Stimulated activated CD4-positive, alpha-beta T cell treated with anti-CD3 and anti-CD28 coated beads, TNF-alpha, amount 100 ng/mL, for 48 hours (primary cell): ENCODE data around the gene OTUB1.
"Not testable (repeated sequence)": the region's sequence is repeated elsewhere in the genome, so short reads cannot be mapped to it uniquely, and the experiment has no call there.

Experiments
- DNase-seq, 3 donors: peaks; one replicate each; pipeline ENCODE4 v3.0.0-alpha.2; 2020; ENCODE audit warnings: low read depth in 3 of 3

Gene OTUB1

GRCh38 chr11:63986156-63986931 lies at the start of gene OTUB1:
TSS of gene OTUB1 (plus strand) at chr11:63986438. CDS start at chr11:63986457, 19 bp downstream.
- DNase-seq: peak; percentile 79 to 86 (median 82)

- DNase-seq: no peak
Observed at GRCh38 chr11:63937713-63938478, 48.3 kb upstream of the OTUB1 start.

- peak; percentile 90 to 94 (median 91) for DNase-seq
Observed at GRCh38 chr11:63938479-63939396, 47.5 kb upstream of the OTUB1 start, which contains the start of gene NAA40. TSS of gene NAA40 (plus strand) at chr11:63939002. CDS start at chr11:63939097, 95 bp downstream.

GRCh38 chr11:63939397-63939891 lies 46.8 kb upstream of the OTUB1 start:
- DNase-seq: no peak

GRCh38 chr11:63940786-63941185 lies 45.5 kb upstream of the OTUB1 start:
- no peak for DNase-seq

GRCh38 chr11:63941901-63942300 lies 44.3 kb upstream of the OTUB1 start:
- no peak for DNase-seq

DNA sequence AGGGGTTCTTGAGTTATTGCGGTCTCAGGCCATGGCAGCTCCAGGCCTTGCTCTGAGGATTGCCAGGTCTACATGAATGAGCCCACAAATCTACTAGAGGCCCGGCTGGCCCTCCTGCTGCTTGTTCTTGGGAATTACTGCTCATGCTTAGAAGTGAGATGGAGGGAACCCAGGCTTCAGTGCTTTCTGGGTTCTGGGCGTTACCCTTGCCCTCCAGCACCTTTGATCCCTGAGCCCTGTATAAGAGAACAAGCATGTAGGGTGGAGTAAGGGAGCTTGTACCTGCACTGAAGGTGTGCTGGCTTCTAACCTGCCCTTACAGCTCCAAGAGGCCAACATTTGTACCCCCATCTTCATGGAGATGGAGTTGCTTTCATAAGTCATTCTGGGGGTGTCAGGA lies 43.4 kb upstream of the OTUB1 start:
- DNase-seq: no peak

DNA sequence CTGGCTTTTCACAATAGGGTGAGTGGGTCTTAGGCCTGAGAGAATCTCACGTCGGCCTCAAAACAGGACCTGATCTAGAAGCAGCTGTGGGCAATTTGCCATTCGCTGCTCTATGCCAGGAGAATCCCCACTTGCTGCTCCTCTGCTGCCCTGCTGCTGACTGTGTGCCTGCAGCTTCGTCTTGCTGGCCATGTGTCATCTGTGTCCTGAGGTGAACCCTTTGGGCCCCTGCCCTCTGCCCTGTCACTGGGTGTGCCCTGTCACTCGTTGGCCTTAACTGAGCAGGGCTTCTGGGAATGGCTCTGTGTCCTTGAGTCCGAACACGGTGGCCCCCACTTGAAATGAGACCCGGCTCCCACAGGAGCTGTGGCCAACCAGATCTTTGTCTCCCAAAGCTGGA lies 41.3 kb upstream of the OTUB1 start:
- no peak for DNase-seq

DNA sequence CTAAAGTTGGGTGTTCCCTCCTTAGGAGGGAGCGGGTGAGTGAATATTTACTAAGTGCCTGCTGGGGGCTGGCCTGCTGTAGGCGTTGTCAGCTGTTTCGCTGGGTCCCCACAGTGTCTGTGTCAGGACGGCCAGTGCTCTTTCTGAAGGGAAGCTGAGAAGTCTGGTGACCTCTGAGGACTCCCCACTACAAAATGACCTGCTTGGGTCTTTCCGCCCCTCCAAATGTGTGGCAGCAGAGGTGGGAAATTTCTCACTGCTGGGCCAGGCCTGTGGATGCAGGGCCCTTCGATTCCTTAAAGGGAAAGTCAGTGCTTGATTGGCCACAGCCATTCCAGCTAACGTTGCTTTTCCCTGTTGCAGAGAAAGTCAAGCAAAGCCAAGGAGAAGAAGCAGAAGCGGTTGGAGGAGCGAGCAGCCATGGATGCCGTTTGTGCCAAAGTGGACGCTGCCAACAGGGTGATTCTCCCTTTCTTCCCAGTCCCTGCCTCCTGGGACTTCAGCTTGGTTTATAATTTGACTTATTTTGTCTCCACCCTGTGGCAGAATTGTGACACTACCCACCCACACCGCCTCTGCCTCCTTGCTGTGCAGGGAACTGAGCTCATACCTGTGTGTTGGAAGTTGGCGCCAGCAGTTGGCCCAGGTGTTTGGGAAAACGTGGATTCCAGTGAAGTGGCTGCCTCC lies 40.6 kb upstream of the OTUB1 start:
- peak in 2 of 3 donors; percentile 20 to 36 for DNase-seq

GRCh38 chr11:63951779-63952536 lies 34.3 kb upstream of the OTUB1 start:
- DNase-seq: no peak

GRCh38 chr11:63952570-63952969 lies 33.7 kb upstream of the OTUB1 start:
- no peak for DNase-seq

DNA sequence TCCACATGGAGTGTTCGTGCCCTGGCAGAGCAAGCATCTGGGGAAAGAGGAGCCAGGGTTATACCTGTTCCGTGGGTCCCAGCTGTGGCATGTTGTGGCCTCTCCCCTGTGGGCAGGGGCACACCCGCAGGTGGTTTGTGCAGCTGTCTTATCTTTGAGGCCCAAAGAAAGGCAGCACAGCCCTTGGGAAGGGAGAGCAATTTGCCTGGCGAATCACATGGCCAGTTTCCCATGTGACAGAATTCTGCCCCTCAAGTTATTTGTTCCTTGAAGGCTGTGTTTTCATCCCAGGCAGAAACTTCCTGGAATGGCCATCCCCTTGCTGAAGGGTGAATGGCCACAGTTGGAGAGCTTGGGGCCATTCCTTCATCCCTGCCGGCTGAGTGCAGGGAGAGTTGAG lies 28.2 kb upstream of the OTUB1 start:
- DNase-seq: no peak

- DNase-seq: no peak
Observed at GRCh38 chr11:63961608-63962412, 24.4 kb upstream of the OTUB1 start.

GRCh38 chr11:63963895-63964294 lies 22.3 kb upstream of the OTUB1 start:
- DNase-seq: not testable (repeated sequence)

- DNase-seq: no peak
Observed at GRCh38 chr11:63966444-63966843, 19.8 kb upstream of the OTUB1 start.

DNA sequence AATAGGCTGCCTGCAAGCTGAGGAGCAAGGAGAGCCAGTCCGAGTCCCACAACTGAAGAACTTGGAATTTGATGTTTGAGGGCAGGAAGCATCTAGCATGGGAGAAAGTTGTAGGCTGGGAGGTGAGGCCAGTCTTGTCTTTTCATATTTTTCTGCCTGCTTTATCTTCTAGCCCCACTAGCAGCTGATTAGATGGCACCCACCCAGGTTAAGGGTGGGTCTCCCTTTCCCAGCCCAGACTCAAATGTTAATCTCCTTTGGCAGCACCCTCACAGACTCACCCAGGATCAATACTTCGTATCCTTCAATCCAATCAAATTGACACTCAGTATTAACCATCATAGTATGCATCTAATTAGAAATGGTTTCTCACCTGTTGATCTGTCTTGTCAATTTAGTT lies 16.8 kb upstream of the OTUB1 start:
- no peak for DNase-seq

- DNase-seq: no peak
Observed at GRCh38 chr11:63970902-63971301, 15.3 kb upstream of the OTUB1 start.

DNA sequence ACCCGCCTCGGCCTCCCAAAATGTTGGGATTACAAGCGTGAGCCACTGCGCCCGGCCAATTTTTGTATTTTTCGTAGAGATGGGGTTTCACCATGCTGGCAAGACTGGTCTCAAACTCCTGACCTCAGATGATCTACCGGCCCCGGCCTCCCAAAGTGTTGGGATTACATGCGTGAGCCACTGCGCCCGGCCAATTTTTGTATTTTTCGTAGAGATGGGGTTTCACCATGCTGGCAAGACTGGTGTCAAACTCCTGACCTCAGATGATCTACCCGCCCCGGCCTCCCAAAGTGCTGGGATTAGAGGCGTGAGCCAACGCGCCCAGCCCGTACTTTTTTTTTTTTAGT lies 12.4 kb upstream of the OTUB1 start:
- not testable (repeated sequence) for DNase-seq
